ENCODE results near the gene WDR64.
"Not testable (repeated sequence)": the region's sequence is repeated elsewhere in the genome, so short reads cannot be mapped to it uniquely, and the experiment has no call there.

WDR64 gene

GRCh38 chr1:241813768-241814320 lies 161.8 kb downstream of the WDR64 start:
- DNase-seq, result no peak

DNA sequence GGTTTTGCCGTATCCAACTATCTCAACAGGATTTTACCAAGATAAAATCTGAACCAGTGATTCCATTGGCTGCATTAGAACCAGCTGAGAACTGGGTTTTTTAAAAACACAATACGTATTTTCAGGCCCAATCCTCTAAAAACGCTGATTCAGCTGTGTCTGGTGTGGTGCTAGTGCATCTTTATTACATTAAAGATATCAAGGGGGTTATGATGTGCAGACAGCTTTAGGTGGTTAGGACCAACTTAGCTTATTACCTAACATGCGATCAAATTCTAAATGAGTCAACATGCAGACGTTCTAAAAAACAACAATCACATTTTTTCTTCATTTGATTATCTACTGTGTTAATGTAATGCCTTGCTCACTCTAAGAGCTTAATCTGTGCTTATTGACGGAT lies 163.9 kb downstream of the WDR64 start:
- DNase-seq, result no peak

GRCh38 chr1:241817331-241817792 lies 165.3 kb downstream of the WDR64 start:
- DNase-seq, result no peak

GRCh38 chr1:241817956-241818612 lies 166.0 kb downstream of the WDR64 start:
- DNase-seq, result no peak

DNA sequence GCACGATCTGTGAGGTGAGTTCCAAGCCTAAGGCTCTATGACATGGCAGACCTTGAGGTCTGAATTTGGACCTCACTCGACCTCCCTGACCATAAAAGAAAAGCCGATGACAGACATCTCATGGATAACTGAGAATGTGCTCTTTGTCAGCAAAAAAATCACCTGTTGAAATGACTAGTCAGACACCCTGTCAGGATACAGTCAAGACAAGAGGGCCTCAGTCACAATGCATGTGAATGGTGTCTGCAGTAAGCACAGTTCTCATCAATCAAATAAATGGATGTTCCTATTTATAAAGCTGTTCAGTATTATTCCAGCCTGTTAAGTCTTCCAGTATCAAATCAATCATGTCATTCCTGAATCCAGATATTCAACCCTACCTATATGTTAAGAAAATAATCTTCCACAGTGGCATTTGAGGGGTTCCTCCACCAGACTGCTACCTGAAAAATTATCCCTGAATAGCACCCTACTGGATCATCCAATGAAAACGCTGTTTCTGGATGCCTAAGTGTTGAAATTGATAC lies 167.3 kb downstream of the WDR64 start:
- no peak for DNase-seq

- DNase-seq, result no peak
Measured at GRCh38 chr1:241821363-241821762, 169.3 kb downstream of the WDR64 start.

DNA sequence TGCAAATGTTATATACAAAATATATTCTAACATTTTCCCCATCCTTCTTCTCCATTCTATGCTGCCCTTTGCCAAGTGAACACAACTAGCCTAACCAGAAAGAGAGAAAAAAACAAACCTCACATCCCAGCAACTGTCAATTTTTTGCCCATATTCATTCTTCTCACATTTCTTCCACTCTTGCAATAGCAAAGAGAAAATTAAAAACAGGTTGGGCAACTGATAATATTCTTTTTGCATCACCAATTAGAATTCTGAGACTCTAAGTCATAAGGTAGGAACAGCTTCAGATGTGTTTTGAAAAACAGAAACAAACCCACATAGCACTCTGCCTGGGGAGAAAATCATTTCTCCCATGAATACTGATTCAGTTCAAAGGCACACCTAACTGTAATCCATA lies 170.8 kb downstream of the WDR64 start:
- no peak for DNase-seq

- no peak for DNase-seq
Measured at GRCh38 chr1:241823925-241824324, 171.8 kb downstream of the WDR64 start.

- DNase-seq, result no peak
Measured at GRCh38 chr1:241825581-241825980, 173.5 kb downstream of the WDR64 start.

GRCh38 chr1:241826613-241827012 lies 174.5 kb downstream of the WDR64 start:
- not testable (repeated sequence) for DNase-seq

- DNase-seq, result no peak
Measured at GRCh38 chr1:241827264-241827663, 175.2 kb downstream of the WDR64 start.

DNA sequence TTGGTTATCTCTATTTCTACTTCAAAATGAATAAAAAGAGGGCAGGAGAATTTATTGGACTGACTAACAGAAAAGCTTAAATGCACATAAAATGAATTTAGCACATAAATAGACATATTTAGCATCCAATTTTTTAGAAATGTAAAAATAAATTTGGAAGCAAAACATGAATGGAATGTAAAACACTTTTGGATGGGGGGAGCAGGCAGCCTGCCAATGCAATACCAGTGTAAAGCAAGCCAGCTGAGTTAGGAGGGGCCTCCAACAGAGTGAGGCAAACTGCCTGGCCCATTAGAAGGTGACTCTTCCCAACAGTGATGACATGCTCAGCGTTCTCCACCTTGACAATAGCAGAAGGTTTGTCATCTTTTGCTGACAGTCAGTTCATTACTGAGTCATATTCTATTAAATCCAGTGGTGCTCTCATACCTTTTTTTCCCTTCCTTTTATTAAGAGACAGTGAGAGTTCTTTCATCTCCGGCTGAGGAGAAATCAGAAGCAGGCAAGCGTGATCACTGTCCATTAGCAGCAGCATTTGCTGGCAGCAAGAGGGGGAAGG lies 176.5 kb downstream of the WDR64 start:
- DNase-seq, result no peak

DNA sequence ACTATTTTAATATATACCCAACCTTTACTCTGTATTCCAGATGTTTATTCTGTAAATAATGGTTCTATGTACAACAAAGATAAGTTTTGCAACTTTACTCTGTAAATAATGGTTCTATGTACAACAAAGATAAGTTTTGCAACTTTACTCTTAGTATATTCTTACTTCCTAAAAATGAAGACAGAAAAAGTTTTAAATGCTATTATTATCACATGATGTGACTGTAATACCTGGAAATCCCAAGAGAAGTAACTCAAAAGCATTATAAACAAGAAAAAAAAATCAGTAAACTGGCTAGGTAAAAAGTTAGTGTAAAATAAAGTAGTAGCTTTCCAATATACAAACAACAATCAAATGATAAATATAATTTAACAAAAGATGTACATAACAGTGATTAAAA lies 177.4 kb downstream of the WDR64 start:
- DNase-seq, result no peak

GRCh38 chr1:241834733-241835377 lies 182.8 kb downstream of the WDR64 start:
- no peak for DNase-seq

- no peak for DNase-seq
Measured at GRCh38 chr1:241836941-241837340, 184.9 kb downstream of the WDR64 start.

DNA sequence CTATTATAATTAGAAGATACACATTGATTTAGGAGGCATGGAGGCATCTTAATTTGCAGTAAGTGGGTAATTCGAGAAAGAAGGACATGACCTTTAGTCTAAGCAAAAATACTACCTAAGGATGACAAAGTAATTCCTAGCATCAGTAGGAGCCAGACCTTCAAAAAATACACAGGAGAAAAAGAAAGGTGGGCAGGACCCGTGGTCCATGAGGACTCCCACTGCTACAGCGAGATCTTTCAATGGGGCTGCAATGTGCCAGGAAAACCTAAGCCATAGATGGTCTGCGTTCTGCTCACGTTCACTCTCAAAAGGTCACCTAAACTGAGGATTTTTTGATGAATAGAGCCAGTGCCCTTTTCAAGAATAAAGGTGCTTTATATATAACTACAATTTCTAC lies 185.3 kb downstream of the WDR64 start:
- DNase-seq, result no peak

DNA sequence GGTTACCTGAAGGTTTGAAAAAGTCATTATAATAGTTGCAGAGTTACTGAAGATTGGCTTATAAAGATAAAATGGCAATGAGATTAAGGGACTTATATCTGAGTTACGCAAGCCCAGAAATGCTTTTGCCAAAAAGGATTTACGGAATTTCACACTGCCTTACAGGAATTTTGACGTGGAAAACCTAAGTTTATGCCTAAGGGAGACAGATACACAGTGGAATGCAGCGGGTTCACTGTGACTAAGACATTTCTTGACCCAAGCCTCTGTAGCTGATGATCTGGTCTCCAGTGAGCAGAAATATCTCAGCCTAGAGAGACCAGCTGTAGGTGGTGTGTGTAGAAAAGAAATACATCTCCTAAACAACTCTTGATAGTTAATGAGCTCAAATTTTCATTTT lies 185.8 kb downstream of the WDR64 start:
- DNase-seq, result no peak

DNA sequence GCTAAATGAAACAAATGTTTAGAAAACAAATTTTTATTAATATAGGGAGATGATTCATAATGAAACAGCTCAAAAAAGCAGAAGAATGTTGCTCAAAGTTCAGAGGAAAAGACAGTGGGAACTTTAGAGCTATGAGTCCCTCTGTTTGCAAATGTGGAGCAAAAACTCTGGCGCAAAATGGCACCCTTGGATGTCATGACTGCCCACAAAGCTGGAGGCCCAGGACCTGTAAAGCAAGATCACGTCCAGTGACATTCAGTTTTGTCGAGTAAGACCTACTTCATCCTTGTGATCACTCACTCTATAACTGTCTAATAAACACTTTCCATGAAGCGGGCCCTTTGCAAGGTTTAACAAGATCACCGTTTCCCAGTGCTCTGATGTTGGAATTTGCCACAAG lies 186.8 kb downstream of the WDR64 start:
- no peak for DNase-seq

DNA sequence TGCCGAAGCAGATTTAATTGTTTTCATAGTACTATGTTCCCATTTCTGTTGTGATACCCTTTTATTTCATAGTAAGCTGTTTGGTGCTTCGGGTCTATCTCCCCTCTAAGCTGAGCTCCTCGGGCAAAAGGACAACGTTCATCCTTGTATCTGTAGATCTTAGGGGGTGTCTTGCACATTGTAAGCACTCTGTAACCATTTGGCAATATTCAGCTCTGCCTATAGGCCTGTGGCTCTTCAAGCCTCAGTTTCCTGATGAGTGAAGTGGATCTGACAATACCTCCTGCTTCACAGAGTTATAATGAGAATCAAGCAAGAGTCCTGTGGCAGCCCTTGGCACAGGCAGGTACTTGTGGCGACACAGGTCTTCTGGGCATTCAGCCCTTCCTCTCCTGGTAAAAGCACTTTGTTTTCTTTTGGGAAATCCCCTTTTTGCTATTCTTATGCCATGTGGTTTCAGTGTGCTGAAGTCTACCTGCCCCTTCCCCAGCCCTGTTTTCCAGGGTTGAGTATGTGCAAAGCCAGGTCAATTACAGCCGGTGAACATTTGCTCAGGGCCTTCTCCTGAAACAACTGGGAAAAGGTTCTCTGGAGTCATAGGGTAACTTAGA lies 187.4 kb downstream of the WDR64 start:
- DNase-seq, result no peak

GRCh38 chr1:241840164-241840563 lies 188.1 kb downstream of the WDR64 start:
- no peak for DNase-seq

DNA sequence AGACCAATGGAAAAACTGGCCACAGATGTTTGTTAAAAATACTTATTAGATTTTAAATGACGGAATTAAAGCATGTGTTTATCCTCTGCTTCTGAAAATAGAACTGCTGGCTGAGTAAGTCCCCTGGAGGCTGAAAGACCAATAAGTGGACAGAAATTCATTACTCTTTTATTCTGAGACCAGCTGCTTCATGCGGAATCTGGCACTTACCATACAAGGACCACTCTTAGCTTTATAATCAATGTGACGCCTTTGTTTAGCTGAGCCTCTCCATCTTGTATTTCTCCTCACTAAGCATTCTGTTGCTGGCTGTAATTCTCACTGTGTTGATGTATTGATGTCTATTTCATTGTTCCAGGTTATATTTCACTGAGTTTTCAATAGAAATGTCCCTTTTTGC lies 189.6 kb downstream of the WDR64 start:
- DNase-seq, result no peak

- DNase-seq, result no peak
Measured at GRCh38 chr1:241842565-241842964, 190.5 kb downstream of the WDR64 start.

DNA sequence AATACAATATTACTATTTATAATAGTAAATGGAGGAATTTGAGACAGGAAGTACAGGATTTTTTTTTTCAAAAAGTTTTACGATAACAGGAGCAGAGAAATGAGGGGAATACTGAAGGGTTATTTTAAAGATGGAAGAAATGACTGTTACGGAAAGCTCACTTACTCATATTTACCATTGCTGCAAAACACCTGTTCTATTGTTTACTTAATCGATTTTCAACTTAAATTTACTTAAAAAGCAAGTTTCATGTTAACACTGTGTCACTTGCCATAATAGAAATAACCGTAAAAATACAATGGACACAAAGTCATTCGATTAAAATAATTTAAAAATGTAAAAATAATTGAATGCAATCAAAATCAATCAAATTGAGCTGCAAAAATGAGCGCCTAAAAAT lies 192.5 kb downstream of the WDR64 start:
- DNase-seq, result no peak

GRCh38 chr1:241846375-241846774 lies 194.3 kb downstream of the WDR64 start:
- DNase-seq, result no peak

All from activated effector memory CD4-positive, alpha-beta T cell treated with anti-CD3 and anti-CD28 coated beads, Interleukin-2, amount 50 U/mL, for 16 hours (primary cell).